ENCODE measurements around the gene ANKK1. TPM values are rescaled to one million over a fixed set of nuclear protein-coding genes. Genes with fewer than 3 reads are reported as not detected.

ANKK1 gene
- total RNA-seq, 1 experiment from 2014 or later: 0.11 TPM

DNA sequence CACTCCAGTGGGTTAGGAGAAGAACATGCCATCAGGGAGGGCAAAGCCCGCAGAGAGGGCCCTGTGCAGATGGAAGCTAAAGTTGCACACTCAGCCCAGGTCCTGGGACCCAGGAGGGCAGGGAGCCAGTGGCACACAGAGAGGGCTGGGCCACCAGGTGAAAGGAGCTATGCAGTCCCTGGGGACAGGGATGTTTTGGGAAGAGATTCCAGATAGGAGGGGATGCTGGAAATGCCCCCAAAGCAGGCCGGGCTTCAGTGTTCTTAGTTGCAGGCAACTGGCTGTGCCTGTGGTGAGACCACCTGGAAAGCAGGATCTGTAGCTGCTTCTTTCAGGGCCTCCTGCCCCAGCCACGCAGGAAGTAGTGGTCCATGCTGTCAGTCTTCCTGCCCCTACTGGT lies 19.6 kb downstream of the ANKK1 start:
- Mint-ChIP-seq H3K36me3 (ENCODE audit: insufficient read depth, unreplicated experiment) (no peaks in the 10 kb centered on the region), H3K27me3 (ENCODE audit: insufficient read depth, unreplicated experiment) (peaks cover 6% of the 10 kb centered on the region), H3K9me3 (ENCODE audit: unreplicated experiment) (no peaks in the 10 kb centered on the region), H3K4me3 (ENCODE audit: unreplicated experiment) (no peak overlapping the region), H3K4me1 (ENCODE audit: low read depth, unreplicated experiment) (no peaks in the 10 kb centered on the region), H3K27ac (ENCODE audit: unreplicated experiment) (no peak overlapping the region)
- DNase-seq: no peak
- BruUV-seq (replicated peaks): no TSS peak
- CTCF ChIA-PET: no interaction called here
- POLR2A ChIA-PET: no interaction called here
- intact Hi-C loops (cut with micrococcal nuclease; ENCODE audit: unreplicated experiment): no loop called here
- H3K36me3 ChIP-seq (ENCODE audit: control insufficient read depth, insufficient read depth, low read length): no peaks in the 10 kb centered on the region
- H3K4me1 ChIP-seq: peaks cover 7% of the 10 kb centered on the region
- no peaks in the 10 kb centered on the region for H3K27me3 ChIP-seq (replicated peaks; ENCODE audit: control insufficient read depth, insufficient read depth, low read length)
- no peaks in the 10 kb centered on the region for H3K9me3 ChIP-seq
- H3K4me3 ChIP-seq (ENCODE audit: low read depth, low read length): no peak overlapping the region
- TF ChIP-seq CTCF (IDR thresholded peaks at IDR 0.05; ENCODE audit: insufficient read depth in 1 of 2, low read depth in 1 of 2, low read length in 1 of 2, severe bottlenecking in 1 of 2, unreplicated experiment in 1 of 2): no peak

DNA sequence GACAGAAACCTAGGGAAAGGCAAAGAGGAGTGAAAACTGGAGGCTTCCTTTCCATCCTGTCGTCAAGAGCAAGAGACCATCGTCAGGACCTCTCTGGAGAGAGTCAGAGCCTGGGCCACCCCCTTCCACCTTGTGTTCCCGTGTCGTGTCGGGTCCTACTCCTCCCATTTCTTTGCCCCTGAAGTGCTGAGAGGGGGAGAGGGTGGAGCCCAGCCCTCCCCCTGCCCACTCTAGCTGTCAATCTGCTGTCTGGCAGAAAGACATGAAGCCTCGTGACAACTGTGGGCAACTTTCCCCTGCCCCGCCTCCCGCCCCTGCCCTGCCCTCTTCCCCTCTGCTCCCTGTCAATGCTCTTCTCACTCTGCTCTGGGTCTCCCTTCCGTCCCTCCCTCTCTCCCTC lies 20.6 kb downstream of the ANKK1 start:
- H3K4me3 ChIP-seq (ENCODE audit: low read depth, low read length): no peak overlapping the region
- Mint-ChIP-seq H3K9me3 (ENCODE audit: unreplicated experiment) (no peaks in the 10 kb centered on the region), H3K4me1 (ENCODE audit: low read depth, unreplicated experiment) (no peaks in the 10 kb centered on the region), H3K4me3 (ENCODE audit: unreplicated experiment) (no peak overlapping the region), H3K27ac (ENCODE audit: unreplicated experiment) (no peak overlapping the region), H3K36me3 (ENCODE audit: insufficient read depth, unreplicated experiment) (no peaks in the 10 kb centered on the region), H3K27me3 (ENCODE audit: insufficient read depth, unreplicated experiment) (peaks cover 3% of the 10 kb centered on the region)
- no peak for TF ChIP-seq CTCF (IDR thresholded peaks at IDR 0.05; ENCODE audit: insufficient read depth in 1 of 2, low read depth in 1 of 2, low read length in 1 of 2, severe bottlenecking in 1 of 2, unreplicated experiment in 1 of 2)
- CTCF ChIA-PET: no interaction called here
- POLR2A ChIA-PET: no interaction called here
- no TSS peak for BruUV-seq (replicated peaks)
- no peaks in the 10 kb centered on the region for H3K9me3 ChIP-seq
- no peaks in the 10 kb centered on the region for H3K27me3 ChIP-seq (replicated peaks; ENCODE audit: control insufficient read depth, insufficient read depth, low read length)
- no peak for DNase-seq
- intact Hi-C loops (cut with micrococcal nuclease; ENCODE audit: unreplicated experiment): no loop called here
- peaks cover 7% of the 10 kb centered on the region for H3K4me1 ChIP-seq
- H3K36me3 ChIP-seq (ENCODE audit: control insufficient read depth, insufficient read depth, low read length): no peaks in the 10 kb centered on the region

DNA sequence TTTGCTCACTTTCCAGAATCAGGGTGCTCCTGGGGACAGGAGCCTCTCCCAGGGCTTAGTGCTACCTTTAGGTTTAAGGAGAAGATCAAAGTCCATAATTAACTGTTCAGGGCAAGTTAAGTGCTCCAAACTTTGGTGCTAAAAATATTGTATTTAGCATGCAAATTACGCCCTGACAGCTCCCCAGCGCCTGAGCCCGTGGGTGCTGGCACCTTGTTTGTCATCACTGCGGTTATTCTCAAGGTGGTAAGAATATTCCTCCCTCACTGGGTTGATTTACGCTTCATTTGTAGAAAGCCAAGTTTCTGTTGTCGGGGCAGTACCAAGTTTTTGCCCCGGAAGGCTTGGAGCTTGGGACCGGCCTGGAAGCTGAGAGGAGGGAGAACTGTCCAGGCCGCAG lies 21.3 kb downstream of the ANKK1 start:
- no peak overlapping the region for H3K4me3 Mint-ChIP-seq (ENCODE audit: unreplicated experiment)
- H3K27me3 ChIP-seq (replicated peaks; ENCODE audit: control insufficient read depth, insufficient read depth, low read length): no peaks in the 10 kb centered on the region
- H3K9me3 ChIP-seq: no peaks in the 10 kb centered on the region
- DNase-seq: no peak
- H3K9me3 Mint-ChIP-seq (ENCODE audit: unreplicated experiment): no peaks in the 10 kb centered on the region
- H3K4me3 ChIP-seq (ENCODE audit: low read depth, low read length): no peak overlapping the region
- no peaks in the 10 kb centered on the region for H3K36me3 ChIP-seq (ENCODE audit: control insufficient read depth, insufficient read depth, low read length)
- intact Hi-C loops (cut with micrococcal nuclease; ENCODE audit: unreplicated experiment): no loop called here
- BruUV-seq (replicated peaks): no TSS peak
- no peak for TF ChIP-seq CTCF (IDR thresholded peaks at IDR 0.05; ENCODE audit: insufficient read depth in 1 of 2, low read depth in 1 of 2, low read length in 1 of 2, severe bottlenecking in 1 of 2, unreplicated experiment in 1 of 2)
- H3K27me3 Mint-ChIP-seq (ENCODE audit: insufficient read depth, unreplicated experiment): no peaks in the 10 kb centered on the region
- CTCF ChIA-PET: no interaction called here
- H3K4me1 Mint-ChIP-seq (ENCODE audit: low read depth, unreplicated experiment): no peaks in the 10 kb centered on the region
- H3K36me3 Mint-ChIP-seq (ENCODE audit: insufficient read depth, unreplicated experiment): no peaks in the 10 kb centered on the region
- H3K27ac Mint-ChIP-seq (ENCODE audit: unreplicated experiment): no peak overlapping the region
- peaks cover 7% of the 10 kb centered on the region for H3K4me1 ChIP-seq
- POLR2A ChIA-PET: no interaction called here
